GM23248 (cell line): ENCODE data around the gene NFKBIL1. TPM values are rescaled to one million over a fixed set of nuclear protein-coding genes. Genes with fewer than 3 reads are reported as not detected.

Source experiments
- DNase-seq: peaks from one replicate; pipeline ENCODE4 v3.0.0-alpha.2; 2015
- H2AFZ ChIP-seq: fragments of 200-600 bp; sonication (generic); 2 replicates; pipeline ENCODE4 v1.6.1; 2016; ENCODE audit warnings: antibody characterized with exemption
- H3F3A ChIP-seq: fragments of 200-600 bp; sonication (generic); 2 replicates; pipeline ENCODE4 v1.6.1; 2016; ENCODE audit warnings: mild to moderate bottlenecking, antibody characterized with exemption, mixed run types; ENCODE audit not compliant: insufficient read depth
- H3K27ac ChIP-seq: fragments of 200-600 bp; sonication (generic); 2 replicates; pipeline ENCODE4 v1.5.1; 2016; ENCODE audit warnings: mild to moderate bottlenecking
- H3K27me3 ChIP-seq: fragments of 200-600 bp; sonication (generic); replicated peaks from 2 replicates; pipeline ENCODE4 v1.6.1; 2016; ENCODE audit warnings: mild to moderate bottlenecking; ENCODE audit not compliant: insufficient read depth
- H3K36me3 ChIP-seq: fragments of 200-600 bp; sonication (generic); 2 replicates; pipeline ENCODE4 v1.6.1; 2016; ENCODE audit warnings: low read depth, mild to moderate bottlenecking
- H3K4me1 ChIP-seq: fragments of 200-600 bp; sonication (generic); 2 replicates; pipeline ENCODE4 v1.6.1; 2016; ENCODE audit warnings: mild to moderate bottlenecking; ENCODE audit not compliant: insufficient read depth
- H3K4me2 ChIP-seq: fragments of 200-600 bp; sonication (generic); one replicate; pipeline ENCODE4 v1.6.1; 2016; ENCODE audit warnings: mild to moderate bottlenecking; ENCODE audit not compliant: unreplicated experiment
- H3K4me3 ChIP-seq: fragments of 200-600 bp; sonication (generic); 2 replicates; pipeline ENCODE4 v1.5.1; 2016; ENCODE audit warnings: mild to moderate bottlenecking
- H3K79me2 ChIP-seq: fragments of 200-600 bp; sonication (generic); 2 replicates; pipeline ENCODE4 v1.6.1; 2016; ENCODE audit warnings: mild to moderate bottlenecking; ENCODE audit not compliant: insufficient read depth
- H3K9ac ChIP-seq: fragments of 200-600 bp; sonication (generic); 2 replicates; pipeline ENCODE4 v1.6.1; 2016; ENCODE audit warnings: mild to moderate bottlenecking
- H3K9me2 ChIP-seq: fragments of 200-600 bp; sonication (generic); 2 replicates; pipeline ENCODE4 v1.6.1; 2016; ENCODE audit warnings: mixed run types, mild to moderate bottlenecking, moderate library complexity; ENCODE audit not compliant: insufficient read depth
- H3K9me3 ChIP-seq: fragments of 200-600 bp; sonication (generic); one replicate; pipeline ENCODE4 v1.6.1; 2017; ENCODE audit warnings: low read depth
- H4K20me1 ChIP-seq: fragments of 200-600 bp; sonication (generic); 2 replicates; pipeline ENCODE4 v1.6.0; 2016; ENCODE audit not compliant: insufficient read depth
- EZH2 ChIP-seq: fragments of 200-600 bp; sonication (generic); IDR thresholded peaks from 2 replicates; pipeline ENCODE4 v1.6.1; 2018; ENCODE audit warnings: antibody characterized with exemption, mild to moderate bottlenecking; ENCODE audit not compliant: insufficient read depth, poor library complexity, severe bottlenecking
- EZH2phosphoT487 ChIP-seq: fragments of 200-600 bp; sonication (generic); IDR thresholded peaks from 2 replicates; pipeline ENCODE4 v1.6.1; 2018; ENCODE audit warnings: antibody characterized with exemption, moderate library complexity, mild to moderate bottlenecking, low read depth; ENCODE audit not compliant: insufficient read depth
- WGBS, 2 experiments: methylation state at CpG; one replicate each; pipeline ENCODE4 v1.1.6; 2015 to 2017; ENCODE audit warnings: low lambda C conversion rate in 2 of 2, low coverage in 1 of 2; ENCODE audit errors: missing lambda C conversion rate in 2 of 2; 5-methylcytosine and 5-hydroxymethylcytosine counted together
- in situ Hi-C: fragments of 300-500 bp; cut with MboI; formaldehyde crosslinking; loops from 2 replicates; pipeline ENCODE4 v1.15.0; 2020
- polyA plus RNA-seq: library from polyadenylated mRNA; unstranded; fragments of >200 nt; fragmentation: Nextera tagmentation; extraction: Ambion mirVana; gene quantifications from 2 replicates; pipeline ENCODE4 v1.2.1, GENCODE V29; 2016
- total RNA-seq: library from RNA; depleted of rRNA; stranded (reverse); fragments of >200 nt; shearing (Covaris generic); gene quantifications from 2 replicates; pipeline ENCODE4 v1.2.3, GENCODE V29; 2014

NFKBIL1 gene
- total and polyA plus RNA-seq, 2 experiments from 2014 or later = 12.3 to 20.4 TPM

- Histone ChIP-seq H3K9me2 (no peaks in the 10 kb centered on the region), H3F3A (peaks cover 38% of the 10 kb centered on the region), H3K79me2 (peaks cover 25% of the 10 kb centered on the region), H4K20me1 (no peaks in the 10 kb centered on the region), H3K4me1 (peaks cover 30% of the 10 kb centered on the region), H2AFZ (no peak overlapping the region), H3K4me2 (no peak overlapping the region), H3K4me3 (no peak overlapping the region), H3K36me3 (peaks cover 20% of the 10 kb centered on the region), H3K9me3 (no peaks in the 10 kb centered on the region), H3K27ac (no peak overlapping the region), H3K9ac (no peak overlapping the region), H3K27me3 (no peaks in the 10 kb centered on the region)
- in situ Hi-C loops = no loop called here
- WGBS, 2 experiments = 83 to 86% methylated on average over 23 to 24 of the region's 24 CpGs
- DNase-seq = no peak
- no peak for TF ChIP-seq EZH2
- TF ChIP-seq EZH2phosphoT487 = no peak
Observed at GRCh38 chr6:31557443-31558317, 10.3 kb downstream of the NFKBIL1 start.

- Histone ChIP-seq H2AFZ (no peak overlapping the region), H3K4me1 (peaks cover 36% of the 10 kb centered on the region), H3K27ac (no peak overlapping the region), H3K9me2 (no peaks in the 10 kb centered on the region), H3K79me2 (peaks cover 20% of the 10 kb centered on the region), H3K27me3 (no peaks in the 10 kb centered on the region), H3K36me3 (peaks cover 16% of the 10 kb centered on the region), H3K9ac (no peak overlapping the region), H4K20me1 (no peaks in the 10 kb centered on the region), H3F3A (peaks cover 44% of the 10 kb centered on the region), H3K4me3 (no peak overlapping the region), H3K4me2 (no peak overlapping the region), H3K9me3 (no peaks in the 10 kb centered on the region)
- no peak for DNase-seq
- in situ Hi-C loops = no loop called here
- WGBS, 2 experiments = 92 to 94% methylated on average over 7 to 8 of the region's 8 CpGs
- TF ChIP-seq EZH2phosphoT487 (no peak), EZH2 (no peak)
Observed at GRCh38 chr6:31558318-31558625, 10.9 kb downstream of the NFKBIL1 start.

- H3K27me3 ChIP-seq = no peaks in the 10 kb centered on the region
- peaks cover 14% of the 10 kb centered on the region for H3K79me2 ChIP-seq
- 73 to 77% methylated on average over 12 to 14 of the region's 14 CpGs for WGBS, 2 experiments
- H3K9me3 ChIP-seq = no peaks in the 10 kb centered on the region
- H3K36me3 ChIP-seq = peaks cover 10% of the 10 kb centered on the region; the same call in 1 of the 2 replicates
- no peaks in the 10 kb centered on the region for H3K9me2 ChIP-seq
- peak overlapping the region; percentile 65 for H3K4me2 ChIP-seq
- H3F3A ChIP-seq = peaks cover 49% of the 10 kb centered on the region
- TF ChIP-seq EZH2phosphoT487 (no peak), EZH2 (no peak)
- 0 out of 2 replicates have a peak overlapping the region, but pooled peaks have one; percentile 6 for H3K9ac ChIP-seq
- no peak overlapping the region for H2AFZ ChIP-seq
- in situ Hi-C loops = no loop called here
- no peaks in the 10 kb centered on the region for H4K20me1 ChIP-seq
- peak overlapping the region; percentile 58 for H3K27ac ChIP-seq
- peak; percentile 44 for DNase-seq
- no peak overlapping the region for H3K4me3 ChIP-seq
- H3K4me1 ChIP-seq = peaks cover 41% of the 10 kb centered on the region
Observed at GRCh38 chr6:31558631-31559500, 11.5 kb downstream of the NFKBIL1 start.

- Histone ChIP-seq H3K9me2 (no peaks in the 10 kb centered on the region), H2AFZ (no peak overlapping the region), H3K4me3 (no peak overlapping the region), H3K36me3 (peaks cover 4% of the 10 kb centered on the region; the same call in 1 of the 2 replicates), H3K27me3 (no peaks in the 10 kb centered on the region), H3F3A (peaks cover 50% of the 10 kb centered on the region), H3K9me3 (no peaks in the 10 kb centered on the region), H3K9ac (peak overlapping the region; percentile 31; the same call in 1 of the 2 replicates), H3K4me1 (peaks cover 41% of the 10 kb centered on the region), H3K4me2 (peak overlapping the region; percentile 65), H3K27ac (peak overlapping the region; percentile 58), H4K20me1 (no peaks in the 10 kb centered on the region), H3K79me2 (peaks cover 9% of the 10 kb centered on the region)
- DNase-seq = no peak
- WGBS, 2 experiments = 86 to 92% methylated on average over 4 of the region's 4 CpGs
- TF ChIP-seq EZH2phosphoT487 (no peak), EZH2 (no peak)
- in situ Hi-C loops = no loop called here
Observed at GRCh38 chr6:31559606-31559957, 12.2 kb downstream of the NFKBIL1 start.
